H1 (cell line): ENCODE data around the gene MYO16. TPM values are rescaled to one million over a fixed set of nuclear protein-coding genes. Genes with fewer than 3 reads are reported as not detected.

Experiments
- CHD7 ChIP-seq: fragments of 300-600 bp; sonication (generic); IDR thresholded peaks from 2 replicates; pipeline ENCODE4 v1.7.1; 2012; ENCODE audit warnings: low read length, moderate library complexity, mild to moderate bottlenecking, inconsistent platforms; ENCODE audit not compliant: insufficient replicate concordance
- polyA plus RNA-seq, 7 experiments: library from polyadenylated mRNA; depleted of rRNA in 3 of 7; stranded (reverse) in 5 of 7; unstranded in 2 of 7; fragments of >200 nt in 5 of 7; fragments of 200-250 nt in 2 of 7; gene quantifications; 1 replicate in 5 of 7; 2 replicates in 1 of 7; 4 replicates in 1 of 7; pipeline versions ENCODE4 v1.2.1 to v1.2.3, GENCODE V29; 2011 to 2013; ENCODE audit warnings: missing spikeins in 2 of 7, mixed read lengths in 2 of 7
- total RNA-seq: library from RNA; stranded (reverse); fragmentation: NEBNext Ultra II Directional; extraction: Animal tissue kit (Norgen Biotek cat#: 25700); gene quantifications from 2 replicates; pipeline ENCODE4 v1.2.1, GENCODE V29; 2021

Gene MYO16
- total and polyA plus RNA-seq, 2 of the 8 experiments (the other 6 are each of a cell fraction or from before 2014, with no cell fraction given) = 0.02 to 0.22 TPM

DNA sequence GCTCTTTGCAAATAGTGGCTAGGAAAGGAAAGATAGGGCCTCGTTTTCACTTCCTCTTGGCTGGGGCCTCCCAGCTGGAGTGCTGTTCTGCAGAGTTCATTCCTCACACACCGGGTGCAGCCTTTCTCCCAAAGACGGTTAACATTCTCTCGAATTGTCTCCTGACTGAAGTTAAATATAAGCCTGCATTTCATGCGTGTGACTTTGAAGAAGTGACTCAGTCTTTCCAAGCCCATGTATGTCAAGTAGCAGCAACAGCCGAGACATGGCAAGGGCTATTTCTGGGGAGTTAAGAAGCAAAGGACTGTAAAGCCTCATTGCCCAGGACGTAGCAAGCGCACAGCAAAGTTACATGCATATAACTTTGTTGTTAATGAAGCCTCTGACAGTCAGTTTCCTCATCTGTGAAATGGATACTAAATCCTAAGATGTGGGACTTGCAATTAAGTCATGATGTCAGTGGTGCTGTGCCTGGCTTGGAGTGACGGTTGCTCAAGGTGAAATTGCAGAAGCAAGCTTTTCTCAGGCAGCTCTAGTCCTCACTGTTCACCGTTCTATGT, 502.4 kb downstream of the MYO16 start (continued):
- TF ChIP-seq CHD7 = no peak
- TF ChIP-seq, all 59 proteins: peak for 1
